22Rv1 (cell line): ENCODE results near the gene BRD9.

Source experiments
- CTCF ChIP-seq: fragments of 450-650 bp; IDR thresholded peaks from 2 replicates; pipeline ENCODE4 v1.5.1; 2017; ENCODE audit warnings: mild to moderate bottlenecking
- ZFX ChIP-seq: fragments of 450-650 bp; IDR thresholded peaks from 2 replicates; pipeline ENCODE4 v1.6.1; 2017; ENCODE audit warnings: antibody characterized with exemption, borderline replicate concordance

GRCh38 chr5:820245-820644, 72.4 kb downstream of the BRD9 start:
- no peak for TF ChIP-seq CTCF
- TF ChIP-seq ZFX: no peak
